ENCODE data around the gene LIPA.
"Not testable (repeated sequence)": the region's sequence is repeated elsewhere in the genome, so short reads cannot be mapped to it uniquely, and the experiment has no call there.

DNA sequence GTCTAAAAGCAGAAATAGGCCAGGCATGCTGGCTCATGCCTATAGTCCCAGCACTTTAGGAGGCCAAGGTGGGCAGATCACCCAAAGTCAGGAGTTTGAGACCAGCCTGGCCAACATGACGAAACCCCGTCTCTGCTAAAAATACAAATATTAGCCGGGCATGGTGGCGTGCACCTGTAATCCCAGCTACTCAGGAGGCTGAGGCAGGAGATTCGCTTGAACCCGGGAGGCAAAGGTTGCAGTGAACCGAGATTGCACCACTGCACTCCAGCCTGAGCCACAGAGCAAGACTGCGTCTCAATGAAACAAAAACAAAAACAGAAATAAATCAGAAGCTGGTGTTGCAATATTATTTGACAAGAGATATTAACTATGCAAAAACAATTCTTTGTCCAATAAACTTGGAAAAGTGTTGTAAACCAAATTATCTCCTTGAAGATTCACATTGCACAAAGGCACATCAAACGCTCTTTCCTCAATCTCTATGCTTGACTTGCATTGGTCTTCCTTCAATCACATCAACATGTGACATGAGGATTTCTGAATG is 83.1 kb downstream of the LIPA start:
- TF ChIP-seq, protein P1, sequence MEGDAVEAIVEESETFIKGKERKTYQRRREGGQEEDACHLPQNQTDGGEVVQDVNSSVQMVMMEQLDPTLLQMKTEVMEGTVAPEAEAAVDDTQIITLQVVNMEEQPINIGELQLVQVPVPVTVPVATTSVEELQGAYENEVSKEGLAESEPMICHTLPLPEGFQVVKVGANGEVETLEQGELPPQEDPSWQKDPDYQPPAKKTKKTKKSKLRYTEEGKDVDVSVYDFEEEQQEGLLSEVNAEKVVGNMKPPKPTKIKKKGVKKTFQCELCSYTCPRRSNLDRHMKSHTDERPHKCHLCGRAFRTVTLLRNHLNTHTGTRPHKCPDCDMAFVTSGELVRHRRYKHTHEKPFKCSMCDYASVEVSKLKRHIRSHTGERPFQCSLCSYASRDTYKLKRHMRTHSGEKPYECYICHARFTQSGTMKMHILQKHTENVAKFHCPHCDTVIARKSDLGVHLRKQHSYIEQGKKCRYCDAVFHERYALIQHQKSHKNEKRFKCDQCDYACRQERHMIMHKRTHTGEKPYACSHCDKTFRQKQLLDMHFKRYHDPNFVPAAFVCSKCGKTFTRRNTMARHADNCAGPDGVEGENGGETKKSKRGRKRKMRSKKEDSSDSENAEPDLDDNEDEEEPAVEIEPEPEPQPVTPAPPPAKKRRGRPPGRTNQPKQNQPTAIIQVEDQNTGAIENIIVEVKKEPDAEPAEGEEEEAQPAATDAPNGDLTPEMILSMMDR (IDR thresholded peaks at IDR 0.05) = not testable (repeated sequence)
- not testable (repeated sequence) for TF ChIP-seq POLR2A (IDR thresholded peaks at IDR 0.05)

Measured in vagina (tissue), 2 donors.